Transverse colon (tissue), 4 donors: ENCODE results near the gene ANKLE1. TPM values are rescaled to one million over a fixed set of nuclear protein-coding genes. Genes with fewer than 3 reads are reported as not detected.
A peak's percentile ranks its signal among the peaks of the same experiment; 100 is the strongest.

Source experiments
- DNase-seq: peaks from one replicate; pipeline ENCODE4 v3.0.0-alpha.2; 2019
- H3K27ac ChIP-seq, 4 donors: fragments of 200-600 bp; sonication (generic); 2 replicates each; pipeline ENCODE4 v1.5.1; 2016 to 2018; ENCODE audit warnings: inconsistent platforms in 4 of 4
- H3K27me3 ChIP-seq: fragments of 200-600 bp; sonication (generic); 2 replicates; pipeline ENCODE4 v1.5.1; 2017; ENCODE audit warnings: inconsistent platforms
- H3K36me3 ChIP-seq, 4 donors: fragments of 200-600 bp; sonication (generic); 2 replicates each; pipeline ENCODE4 v1.5.1; 2017 to 2019; ENCODE audit warnings: inconsistent platforms in 4 of 4
- H3K4me1 ChIP-seq, 4 donors: fragments of 200-600 bp; sonication (generic); 2 replicates each; pipeline ENCODE4 v1.5.1; 2017 to 2020; ENCODE audit warnings: inconsistent platforms in 4 of 4
- H3K4me3 ChIP-seq, 4 donors: fragments of 200-600 bp; sonication (generic); 1 replicate in 1 of 4; 2 replicates in 3 of 4; pipeline versions ENCODE4 v1.5.1 to v1.6.1; 2017 to 2019; ENCODE audit warnings: inconsistent platforms in 4 of 4
- H3K9me3 ChIP-seq, 2 donors: fragments of 200-600 bp; sonication (generic); 2 replicates each; pipeline ENCODE4 v1.5.1; 2017 to 2019; ENCODE audit warnings: inconsistent platforms in 2 of 2
- EP300 ChIP-seq: sonication (generic); formaldehyde crosslinking; IDR thresholded peaks from one replicate; pipeline ENCODE4 v1.6.1; 2017; ENCODE audit warnings: antibody characterized with exemption, low read depth
- POLR2A ChIP-seq: fragments of 450-650 bp; IDR thresholded peaks from one replicate; pipeline ENCODE4 v1.6.1; 2016; ENCODE audit warnings: antibody characterized with exemption, mild to moderate bottlenecking, moderate library complexity
- POLR2AphosphoS5 ChIP-seq, 3 donors: sonication (generic); formaldehyde crosslinking; IDR thresholded peaks; one replicate each; pipeline ENCODE4 v1.6.1; 2016; ENCODE audit warnings: antibody characterized with exemption in 3 of 3
- WGBS, 2 donors: methylation state at CpG; one replicate each; pipeline ENCODE4 v1.1.5; 2018; ENCODE audit warnings: low coverage in 1 of 2; 5-methylcytosine and 5-hydroxymethylcytosine counted together
- in situ Hi-C, 4 donors: fragments of 200-750 bp; cut with MboI; loops; one replicate each; pipeline versions ENCODE4 v1.15.0 to v1.15.1; 2017; ENCODE audit warnings: low sequenced_read_pairs in 3 of 4, low pct_ligation_motif_present in 1 of 4, low pct_unique_long_range_greater_than_20kb in 1 of 4
- intact Hi-C: fragments of 100-400 bp; cut with DNase I; formaldehyde crosslinking; loops from one replicate; pipeline ENCODE4 v1.15.1; 2023; ENCODE audit warnings: low total_unique reads
- total RNA-seq, 4 donors: library from RNA; depleted of rRNA; stranded (reverse); fragments of >200 nt; gene quantifications; one replicate each; pipeline ENCODE4 v1.1.0, GENCODE V29; 2016
- TF ChIP-seq, protein P1 (sequence below), 5 experiments: fragments of 200-600 bp in 3 of 5; fragments of 450-650 bp in 2 of 5; sonication (generic) in 3 of 5; IDR thresholded peaks; 1 replicate in 2 of 5; 2 replicates in 3 of 5; pipeline ENCODE4 v1.5.1; 2016 to 2017; ENCODE audit warnings: antibody characterized with exemption in 5 of 5, inconsistent platforms in 3 of 5, mild to moderate bottlenecking in 2 of 5, moderate library complexity in 1 of 5

Gene ANKLE1
- total RNA-seq, 4 donors from 2014 or later, result 0.20 to 0.48 TPM; not detected in 2

DNA sequence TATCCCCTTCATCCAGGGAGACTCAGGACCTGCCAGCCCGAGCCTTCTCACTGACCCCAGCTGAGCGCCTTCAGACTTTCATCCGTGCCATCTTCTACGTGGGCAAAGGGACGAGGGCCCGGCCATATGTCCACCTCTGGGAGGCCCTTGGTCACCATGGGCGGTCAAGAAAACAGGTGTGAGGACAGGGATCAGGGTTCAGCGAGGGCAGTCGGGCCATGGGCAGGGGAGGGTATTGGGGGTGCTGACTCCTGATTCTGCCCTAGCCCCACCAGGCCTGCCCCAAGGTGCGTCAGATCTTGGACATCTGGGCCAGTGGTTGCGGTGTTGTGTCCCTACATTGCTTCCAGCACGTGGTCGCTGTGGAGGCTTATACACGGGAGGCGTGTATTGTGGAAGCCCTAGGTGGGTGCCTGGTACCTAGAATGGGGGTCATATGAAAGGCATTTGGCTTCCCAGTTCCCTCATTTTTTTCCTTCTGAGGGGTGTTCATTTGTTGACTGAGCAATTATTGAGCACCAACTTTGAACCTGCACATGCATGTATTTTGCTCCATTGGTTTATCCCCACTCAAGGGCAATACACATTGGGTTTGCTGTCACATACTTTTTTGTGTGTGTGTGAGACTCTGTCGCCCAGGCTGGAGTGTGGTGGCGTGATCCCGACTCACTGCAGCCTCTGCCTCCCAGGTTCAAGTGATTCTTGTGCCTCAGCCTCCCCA lies 3.9 kb downstream of the ANKLE1 start:
- in situ Hi-C loops, result loop anchor here (10.0 to 25.0 kb wide), 5 partner anchors 71 to 523 kb away; partner anchors contain the start of gene USE1 (in 1 of the 4)
- H3K27ac ChIP-seq, result no peak overlapping the region
- WGBS, 2 donors, result 91 to 100% methylated on average over 3 to 18 of the region's 18 CpGs
- no peak for TF ChIP-seq POLR2A
- TF ChIP-seq EP300, result no peak
- TF ChIP-seq POLR2AphosphoS5 (IDR thresholded peaks at IDR 0.05), result no peak
- TF ChIP-seq, protein P1, sequence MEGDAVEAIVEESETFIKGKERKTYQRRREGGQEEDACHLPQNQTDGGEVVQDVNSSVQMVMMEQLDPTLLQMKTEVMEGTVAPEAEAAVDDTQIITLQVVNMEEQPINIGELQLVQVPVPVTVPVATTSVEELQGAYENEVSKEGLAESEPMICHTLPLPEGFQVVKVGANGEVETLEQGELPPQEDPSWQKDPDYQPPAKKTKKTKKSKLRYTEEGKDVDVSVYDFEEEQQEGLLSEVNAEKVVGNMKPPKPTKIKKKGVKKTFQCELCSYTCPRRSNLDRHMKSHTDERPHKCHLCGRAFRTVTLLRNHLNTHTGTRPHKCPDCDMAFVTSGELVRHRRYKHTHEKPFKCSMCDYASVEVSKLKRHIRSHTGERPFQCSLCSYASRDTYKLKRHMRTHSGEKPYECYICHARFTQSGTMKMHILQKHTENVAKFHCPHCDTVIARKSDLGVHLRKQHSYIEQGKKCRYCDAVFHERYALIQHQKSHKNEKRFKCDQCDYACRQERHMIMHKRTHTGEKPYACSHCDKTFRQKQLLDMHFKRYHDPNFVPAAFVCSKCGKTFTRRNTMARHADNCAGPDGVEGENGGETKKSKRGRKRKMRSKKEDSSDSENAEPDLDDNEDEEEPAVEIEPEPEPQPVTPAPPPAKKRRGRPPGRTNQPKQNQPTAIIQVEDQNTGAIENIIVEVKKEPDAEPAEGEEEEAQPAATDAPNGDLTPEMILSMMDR (IDR thresholded peaks at IDR 0.05), result no peak
- H3K27me3 ChIP-seq, result peaks cover 14% of the 10 kb centered on the region
- intact Hi-C loops, result no loop called here
- H3K9me3 ChIP-seq, result no peaks in the 10 kb centered on the region
- peaks cover 12 to 22% (median 19%) of the 10 kb centered on the region in 4 donors for H3K4me1 ChIP-seq
- DNase-seq, result no peak
- H3K36me3 ChIP-seq, result no peaks in the 10 kb centered on the region
- H3K4me3 ChIP-seq, result no peak overlapping the region

DNA sequence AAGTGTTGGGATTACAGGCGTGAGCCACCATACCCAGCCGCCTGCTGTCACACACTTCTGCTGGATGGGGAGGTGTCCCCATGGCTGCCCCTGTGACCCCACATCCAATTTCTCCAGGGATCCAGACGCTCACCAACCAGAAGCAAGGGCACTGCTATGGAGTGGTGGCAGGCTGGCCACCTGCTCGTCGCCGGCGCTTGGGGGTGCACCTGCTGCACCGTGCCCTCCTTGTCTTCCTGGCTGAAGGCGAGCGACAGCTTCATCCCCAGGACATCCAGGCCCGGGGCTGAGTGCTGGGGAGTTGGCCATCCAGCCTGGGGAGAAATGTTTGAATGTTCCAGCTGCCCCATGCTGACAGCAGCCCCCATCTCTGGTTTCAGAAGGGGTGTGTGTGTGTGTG lies 4.6 kb downstream of the ANKLE1 start:
- in situ Hi-C loops, result loop anchor here (10.0 to 25.0 kb wide), 5 partner anchors 71 to 524 kb away; partner anchors contain the start of gene USE1 (in 1 of the 4)
- WGBS, 2 donors, result 90% methylated on average over 11 of the region's 11 CpGs; no CpG with 5 or more reads in 1 of the 2 donors
- no peak overlapping the region for H3K27ac ChIP-seq
- H3K9me3 ChIP-seq, result no peaks in the 10 kb centered on the region
- no peak overlapping the region for H3K4me3 ChIP-seq
- peaks cover 12 to 21% (median 17%) of the 10 kb centered on the region in 4 donors for H3K4me1 ChIP-seq
- peaks cover 13% of the 10 kb centered on the region for H3K27me3 ChIP-seq
- DNase-seq, result no peak
- intact Hi-C loops, result no loop called here
- H3K36me3 ChIP-seq, result no peaks in the 10 kb centered on the region
- TF ChIP-seq POLR2AphosphoS5 (IDR thresholded peaks at IDR 0.05), result no peak
- TF ChIP-seq EP300, result no peak
- TF ChIP-seq, protein P1 (IDR thresholded peaks at IDR 0.05), result no peak
- TF ChIP-seq POLR2A, result no peak

DNA sequence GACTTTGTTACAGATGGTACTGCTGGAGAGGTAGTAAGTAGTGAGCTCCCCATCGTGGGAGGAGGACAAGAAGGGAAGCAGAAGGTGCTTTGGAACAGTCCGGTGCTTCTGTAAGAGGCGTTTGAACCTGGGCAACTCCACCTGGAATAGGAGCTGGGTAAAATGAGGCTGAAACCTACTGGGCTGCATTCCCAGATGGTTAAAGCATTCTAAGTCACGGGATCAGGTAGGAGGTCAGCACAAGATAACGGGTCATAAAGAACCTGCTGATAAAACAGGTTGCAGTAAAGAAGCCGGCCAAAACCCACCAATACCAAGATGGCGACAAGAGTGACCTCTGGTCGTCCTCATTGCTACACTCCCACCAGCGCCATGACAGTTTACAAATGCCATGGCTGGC lies 5.1 kb downstream of the ANKLE1 start:
- intact Hi-C loops (no loop called here), in situ Hi-C loops (loop anchor here (10.0 to 25.0 kb wide), 5 partner anchors 72 to 524 kb away; partner anchors contain the start of gene USE1 (in 1 of the 4))
- TF ChIP-seq POLR2AphosphoS5 (IDR thresholded peaks at IDR 0.05) (no peak), POLR2A (no peak), EP300 (no peak)
- TF ChIP-seq, protein P1 (IDR thresholded peaks at IDR 0.05), result no peak
- peaks cover 8 to 16% (median 12%) of the 10 kb centered on the region in 4 donors for H3K4me1 ChIP-seq
- H3K36me3 ChIP-seq, result no peaks in the 10 kb centered on the region
- H3K27me3 ChIP-seq, result peaks cover 8% of the 10 kb centered on the region
- no peak overlapping the region for H3K27ac ChIP-seq
- H3K4me3 ChIP-seq, result no peak overlapping the region
- 66% methylated on average over 9 of the region's 9 CpGs; no CpG with 5 or more reads in 1 of the 2 donors for WGBS, 2 donors
- H3K9me3 ChIP-seq, result no peaks in the 10 kb centered on the region
- DNase-seq, result no peak

DNA sequence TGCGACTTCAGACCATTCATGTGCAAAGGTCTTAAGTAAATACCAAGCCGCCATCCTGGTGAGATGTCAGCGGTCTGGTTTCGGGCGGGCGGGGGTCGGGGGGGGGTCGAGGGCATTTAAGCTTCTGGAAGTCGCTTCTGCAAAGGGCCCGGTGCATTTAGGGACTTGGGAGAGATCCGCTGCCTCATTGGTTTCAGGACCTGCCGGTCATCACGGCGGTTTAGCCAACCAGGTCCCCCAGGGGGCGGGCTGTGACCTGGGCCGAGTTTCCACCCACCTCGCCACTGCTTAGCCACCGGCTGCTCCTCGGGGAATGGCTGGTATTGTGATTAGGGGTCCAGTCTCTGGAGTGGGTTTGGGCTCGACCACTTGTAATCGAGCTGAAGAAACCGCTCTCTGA lies 7.8 kb downstream of the ANKLE1 start:
- Histone ChIP-seq H3K27ac (no peak overlapping the region), H3K27me3 (no peaks in the 10 kb centered on the region), H3K4me3 (no peak overlapping the region), H3K36me3 (no peaks in the 10 kb centered on the region), H3K9me3 (no peaks in the 10 kb centered on the region), H3K4me1 (peaks cover 0 to 14% (median 9%) of the 10 kb centered on the region in 4 donors)
- in situ Hi-C loops (loop anchor here (10.0 to 25.0 kb wide), 5 partner anchors 75 to 527 kb away; partner anchors contain the start of gene USE1 (in 1 of the 4)), intact Hi-C loops (no loop called here)
- TF ChIP-seq, protein P1 (IDR thresholded peaks at IDR 0.05), result peak in 1 of 5 experiments; percentile 9
- TF ChIP-seq POLR2AphosphoS5 (IDR thresholded peaks at IDR 0.05), result no peak
- WGBS, 2 donors, result 19 to 73% methylated on average over 3 to 22 of the region's 22 CpGs
- DNase-seq, result peak; percentile 71
